Measurements from ENCODE around the gene IHH. TPM values are rescaled to one million over a fixed set of nuclear protein-coding genes. Genes with fewer than 3 reads are reported as not detected.
A peak's percentile ranks its signal among the peaks of the same experiment; 100 is the strongest.

The IHH gene
- polyA plus RNA-seq, 6 donors from 2014 or later = not detected

GRCh38 chr2:219017201-219017931 is 43.4 kb downstream of the IHH start:
- Mint-ChIP-seq H3K27me3 (peaks cover 41 to 75% (median 61%) of the 10 kb centered on the region in 3 donors), H3K36me3 (no peaks in the 10 kb centered on the region), H3K27ac (no peak overlapping the region), H3K4me3 (no peak overlapping the region), H3K4me1 (no peaks in the 10 kb centered on the region), H3K9me3 (peaks cover 0 to 6% (median 0%) of the 10 kb centered on the region in 7 donors)
- DNase-seq (no peak), ATAC-seq (ENCODE audit: low read depth in 2 of 2) (no peak)

GRCh38 chr2:219016721-219017120 is 44.0 kb downstream of the IHH start:
- Mint-ChIP-seq H3K4me3 (no peak overlapping the region), H3K4me1 (no peaks in the 10 kb centered on the region), H3K9me3 (peaks cover 0 to 6% (median 2%) of the 10 kb centered on the region in 7 donors), H3K27me3 (peaks cover 44 to 69% (median 63%) of the 10 kb centered on the region in 3 donors), H3K36me3 (no peaks in the 10 kb centered on the region), H3K27ac (no peak overlapping the region)
- ATAC-seq (ENCODE audit: low read depth in 2 of 2) (no peak), DNase-seq (no peak)

- Mint-ChIP-seq H3K4me1 (no peaks in the 10 kb centered on the region), H3K9me3 (peaks cover 0 to 8% (median 2%) of the 10 kb centered on the region in 7 donors), H3K27ac (no peak overlapping the region), H3K36me3 (no peaks in the 10 kb centered on the region), H3K27me3 (peaks cover 44 to 75% (median 66%) of the 10 kb centered on the region in 3 donors), H3K4me3 (no peak overlapping the region)
- no peak for ATAC-seq (ENCODE audit: low read depth in 2 of 2)
- DNase-seq = no peak
Measured at GRCh38 chr2:219010873-219011272, 49.8 kb downstream of the IHH start.

GRCh38 chr2:219010162-219010756 is 50.5 kb downstream of the IHH start:
- Mint-ChIP-seq H3K36me3 (no peaks in the 10 kb centered on the region), H3K27me3 (peaks cover 38 to 79% (median 66%) of the 10 kb centered on the region in 3 donors), H3K27ac (no peak overlapping the region), H3K9me3 (peaks cover 0 to 8% (median 2%) of the 10 kb centered on the region in 7 donors), H3K4me1 (no peaks in the 10 kb centered on the region), H3K4me3 (no peak overlapping the region)
- peak; percentile 43 to 50 for ATAC-seq (ENCODE audit: low read depth in 2 of 2)
- DNase-seq = no peak

GRCh38 chr2:219009294-219009693 is 51.4 kb downstream of the IHH start:
- peaks cover 41 to 79% (median 66%) of the 10 kb centered on the region in 3 donors for H3K27me3 Mint-ChIP-seq

More at GRCh38 chr2:219009294-219009693, 51.4 kb downstream of the IHH start:
- Mint-ChIP-seq H3K27ac (no peak overlapping the region), H3K4me1 (peaks cover 0 to 2% (median 0%) of the 10 kb centered on the region in 3 donors), H3K9me3 (peaks cover 0 to 5% (median 2%) of the 10 kb centered on the region in 7 donors), H3K4me3 (no peak overlapping the region), H3K36me3 (no peaks in the 10 kb centered on the region)
- no peak for DNase-seq
- ATAC-seq (ENCODE audit: low read depth in 2 of 2) = no peak

Other genes with a start within 250 kb of the IHH start
- not detected for gene PRKAG3, start 229.1 kb downstream of the IHH start, polyA plus RNA-seq (ENCODE audit: low read depth in 6 of 6)
- gene WNT6, start 201.1 kb downstream of the IHH start, polyA plus RNA-seq (ENCODE audit: low read depth in 6 of 6) = under 1 TPM in 4 of 6 donors, not detected in 2; 0.44 to 0.79 (median 0.57) TPM
- 10 to 100 TPM in 3 of 6 donors, 1 to 10 TPM in 3; 6.4 to 23.9 (median 10.7) TPM for gene WNT10A, start 180.1 kb downstream of the IHH start, polyA plus RNA-seq (ENCODE audit: low read depth in 6 of 6)
- not detected for gene CDK5R2, start 101.3 kb downstream of the IHH start, polyA plus RNA-seq (ENCODE audit: low read depth in 6 of 6)
- gene FEV, start 75.7 kb downstream of the IHH start, polyA plus RNA-seq (ENCODE audit: low read depth in 6 of 6) = not detected
- not detected for gene CRYBA2, start 67.5 kb downstream of the IHH start, polyA plus RNA-seq (ENCODE audit: low read depth in 6 of 6)
- gene CFAP65, start 19.4 kb downstream of the IHH start, polyA plus RNA-seq (ENCODE audit: low read depth in 6 of 6) = not detected
- gene NHEJ1, start 99.9 kb upstream of the IHH start, polyA plus RNA-seq (ENCODE audit: low read depth in 6 of 6) = 10 to 100 TPM; 24.8 to 31.5 (median 27.7) TPM
- under 1 TPM in 2 of 6 donors, not detected in 4; 0.18 to 0.24 TPM for gene SLC23A3, start 109.1 kb upstream of the IHH start, polyA plus RNA-seq (ENCODE audit: low read depth in 6 of 6)
- gene CNPPD1, start 116.0 kb upstream of the IHH start, polyA plus RNA-seq (ENCODE audit: low read depth in 6 of 6) = 100 to 1,000 TPM; 112 to 157 (median 133) TPM
- 100 to 1,000 TPM in 1 of 6 donors, 10 to 100 TPM in 5; 54.7 to 113 (median 62.7) TPM for gene RETREG2, start 117.4 kb upstream of the IHH start, polyA plus RNA-seq (ENCODE audit: low read depth in 6 of 6)
- 10 to 100 TPM; 50.7 to 77.7 (median 57.9) TPM for gene ZFAND2B, start 145.9 kb upstream of the IHH start, polyA plus RNA-seq (ENCODE audit: low read depth in 6 of 6)
- gene ABCB6, start 158.0 kb upstream of the IHH start, polyA plus RNA-seq (ENCODE audit: low read depth in 6 of 6) = 1 to 10 TPM in 5 of 6 donors, not detected in 1; 2.1 to 6.4 (median 3.2) TPM
- 10 to 100 TPM; 12.6 to 25.4 (median 18.1) TPM for gene ATG9A, start 168.7 kb upstream of the IHH start, polyA plus RNA-seq (ENCODE audit: low read depth in 6 of 6)
- gene ANKZF1, start 168.9 kb upstream of the IHH start, polyA plus RNA-seq (ENCODE audit: low read depth in 6 of 6) = 10 to 100 TPM; 22.4 to 45.5 (median 25.4) TPM
- gene GLB1L, start 184.5 kb upstream of the IHH start, polyA plus RNA-seq (ENCODE audit: low read depth in 6 of 6) = 1 to 10 TPM in 2 of 6 donors, under 1 TPM in 3, not detected in 1; 0.24 to 1.5 (median 1.00) TPM
- 10 to 100 TPM; 14.7 to 28.3 (median 21.9) TPM for gene STK16, start 184.6 kb upstream of the IHH start, polyA plus RNA-seq (ENCODE audit: low read depth in 6 of 6)
- gene TUBA4B, start 192.3 kb upstream of the IHH start, polyA plus RNA-seq (ENCODE audit: low read depth in 6 of 6) = not detected
- gene TUBA4A, start 193.0 kb upstream of the IHH start, polyA plus RNA-seq (ENCODE audit: low read depth in 6 of 6) = 100 to 1,000 TPM; 129 to 165 (median 149) TPM
- gene DNAJB2, start 218.4 kb upstream of the IHH start, polyA plus RNA-seq (ENCODE audit: low read depth in 6 of 6) = 10 to 100 TPM in 1 of 6 donors, 1 to 10 TPM in 5; 1.1 to 12.9 (median 8.8) TPM
- gene PTPRN, start 248.5 kb upstream of the IHH start, polyA plus RNA-seq (ENCODE audit: low read depth in 6 of 6) = under 1 TPM in 4 of 6 donors, not detected in 2; 0.29 to 0.80 (median 0.59) TPM